GM23338 (cell line): ENCODE results near the gene MKNK2. TPM values are rescaled to one million over a fixed set of nuclear protein-coding genes. Genes with fewer than 3 reads are reported as not detected.

Experiments
- ATAC-seq: fragments of 200-7000 bp; cut with Tn5 transposase; 3 replicates; pipeline ENCODE4 v1.9.1; 2020
- DNase-seq: peaks from one replicate; pipeline ENCODE4 v3.0.0-alpha.2; 2015; ENCODE audit warnings: low spot score
- H2AFZ ChIP-seq: fragments of 200-600 bp; sonication (generic); 2 replicates; pipeline ENCODE4 v1.8.0; 2016; ENCODE audit warnings: antibody characterized with exemption, mild to moderate bottlenecking, moderate library complexity
- H3F3A ChIP-seq: fragments of 200-600 bp; sonication (generic); replicated peaks from 2 replicates; pipeline ENCODE4 v1.8.0; 2017; ENCODE audit warnings: antibody characterized with exemption, mixed run types, low read depth
- H3K27ac ChIP-seq: fragments of 200-600 bp; sonication (generic); 2 replicates; pipeline ENCODE4 v1.6.1; 2016; ENCODE audit warnings: low read depth
- H3K27me3 ChIP-seq: fragments of 200-600 bp; sonication (generic); 2 replicates; pipeline ENCODE4 v1.8.0; 2016; ENCODE audit warnings: mild to moderate bottlenecking, mixed run types, moderate library complexity; ENCODE audit not compliant: insufficient read depth
- H3K36me3 ChIP-seq: fragments of 200-600 bp; sonication (generic); 2 replicates; pipeline ENCODE4 v1.8.0; 2016; ENCODE audit warnings: mild to moderate bottlenecking; ENCODE audit not compliant: insufficient read depth
- H3K4me1 ChIP-seq: fragments of 200-600 bp; sonication (generic); 2 replicates; pipeline ENCODE4 v1.8.0; 2016; ENCODE audit warnings: mild to moderate bottlenecking, moderate library complexity; ENCODE audit not compliant: insufficient read depth
- H3K4me2 ChIP-seq: fragments of 200-600 bp; sonication (generic); 2 replicates; pipeline ENCODE4 v1.7.1; 2017; ENCODE audit warnings: mixed run types
- H3K4me3 ChIP-seq: fragments of 200-600 bp; sonication (generic); 2 replicates; pipeline ENCODE4 v1.6.1; 2016; ENCODE audit warnings: mixed run types
- H3K79me2 ChIP-seq: fragments of 200-600 bp; sonication (generic); replicated peaks from 2 replicates; pipeline ENCODE4 v1.8.0; 2017; ENCODE audit warnings: mild to moderate bottlenecking; ENCODE audit not compliant: insufficient read depth
- H3K9me2 ChIP-seq: fragments of 200-600 bp; sonication (generic); 2 replicates; pipeline ENCODE4 v1.8.0; 2017; ENCODE audit not compliant: insufficient read depth
- H4K20me1 ChIP-seq: fragments of 200-600 bp; sonication (generic); replicated peaks from 2 replicates; pipeline ENCODE4 v1.8.0; 2017; ENCODE audit warnings: mild to moderate bottlenecking; ENCODE audit not compliant: insufficient read depth
- H3K27ac Mint-ChIP-seq: 2 replicates; pipeline ENCODE4 v1.8.0; 2020; ENCODE audit warnings: inconsistent platforms, mild to moderate bottlenecking, moderate library complexity, mixed read lengths
- H3K27me3 Mint-ChIP-seq: 3 replicates; pipeline ENCODE4 v1.8.0; 2022; ENCODE audit warnings: low read depth, mild to moderate bottlenecking, moderate library complexity, mixed read lengths, inconsistent platforms; ENCODE audit not compliant: insufficient read depth, poor library complexity
- H3K36me3 Mint-ChIP-seq: 3 replicates; pipeline ENCODE4 v1.8.0; 2021; ENCODE audit warnings: low read depth, mild to moderate bottlenecking, inconsistent platforms, moderate library complexity, mixed read lengths
- H3K4me1 Mint-ChIP-seq: 3 replicates; pipeline ENCODE4 v1.8.0; 2020; ENCODE audit warnings: mild to moderate bottlenecking, inconsistent platforms, mixed read lengths
- H3K4me3 Mint-ChIP-seq: 3 replicates; pipeline ENCODE4 v1.8.0; 2021; ENCODE audit warnings: moderate library complexity, mild to moderate bottlenecking, inconsistent platforms, mixed read lengths
- H3K9me3 Mint-ChIP-seq: 3 replicates; pipeline ENCODE4 v1.8.0; 2020; ENCODE audit warnings: moderate library complexity, mild to moderate bottlenecking, inconsistent platforms, mixed read lengths
- CREB1 ChIP-seq: fragments of 250-450 bp; sonication (Bioruptor Pico); IDR thresholded peaks from 2 replicates; pipeline ENCODE4 v1.5.0; 2020; ENCODE audit warnings: low read depth, mild to moderate bottlenecking, moderate library complexity
- CTCF ChIP-seq, 2 experiments: fragments of 200-600 bp in 1 of 2; sonication (generic) in 1 of 2; conservative IDR thresholded peaks; 2 replicates each; pipeline versions ENCODE4 v1.5.1 to v1.6.1; 2016 to 2017; ENCODE audit warnings: antibody characterized with exemption in 2 of 2, low read depth in 2 of 2, mild to moderate bottlenecking in 2 of 2, moderate library complexity in 1 of 2
- ETS1 ChIP-seq: IDR thresholded peaks from 2 replicates; pipeline ENCODE4 v1.6.1; 2016; ENCODE audit warnings: antibody characterized with exemption
- EZH2 ChIP-seq: fragments of 200-600 bp; sonication (generic); IDR thresholded peaks from one replicate; pipeline ENCODE4 v1.8.0; 2017; ENCODE audit warnings: antibody characterized with exemption, mild to moderate bottlenecking, low read depth; ENCODE audit not compliant: unreplicated experiment
- EZH2phosphoT487 ChIP-seq: fragments of 200-600 bp; sonication (generic); IDR thresholded peaks from one replicate; pipeline ENCODE4 v1.8.1; 2018; ENCODE audit warnings: antibody characterized with exemption; ENCODE audit not compliant: unreplicated experiment
- JUNB ChIP-seq: IDR thresholded peaks from one replicate; pipeline ENCODE4 v1.6.1; 2016; ENCODE audit warnings: antibody characterized with exemption; ENCODE audit not compliant: unreplicated experiment
- NANOG ChIP-seq: IDR thresholded peaks from 2 replicates; pipeline ENCODE4 v1.6.1; 2016; ENCODE audit warnings: antibody characterized with exemption, borderline replicate concordance
- POLR2AphosphoS5 ChIP-seq: IDR thresholded peaks from 2 replicates; pipeline ENCODE4 v1.6.1; 2016; ENCODE audit warnings: antibody characterized with exemption, low read depth
- REST ChIP-seq: IDR thresholded peaks from one replicate; pipeline ENCODE4 v1.6.1; 2018; ENCODE audit warnings: antibody characterized with exemption; ENCODE audit not compliant: unreplicated experiment
- STAT1 ChIP-seq: IDR thresholded peaks from one replicate; pipeline ENCODE4 v1.6.1; 2016; ENCODE audit warnings: antibody characterized with exemption; ENCODE audit not compliant: unreplicated experiment
- ZNF114 ChIP-seq: fragments of 250-450 bp; sonication (Bioruptor Pico); IDR thresholded peaks from 2 replicates; pipeline ENCODE4 v1.5.0; 2020; ENCODE audit warnings: mild to moderate bottlenecking, moderate library complexity
- ZNF331 ChIP-seq: fragments of 250-450 bp; sonication (Bioruptor Pico); IDR thresholded peaks from 2 replicates; pipeline ENCODE4 v1.5.0; 2020; ENCODE audit warnings: low read depth, mild to moderate bottlenecking, moderate library complexity
- ZNF462 ChIP-seq: fragments of 250-450 bp; sonication (Bioruptor Pico); IDR thresholded peaks from 2 replicates; pipeline ENCODE4 v1.5.0; 2020; ENCODE audit warnings: mild to moderate bottlenecking, moderate library complexity
- polyA plus RNA-seq: library from polyadenylated mRNA; unstranded; fragments of >200 nt; fragmentation: Nextera tagmentation; extraction: Ambion mirVana; gene quantifications from 2 replicates; pipeline ENCODE4 v1.2.1, GENCODE V29; 2016
- total RNA-seq: library from RNA; depleted of rRNA; stranded (reverse); fragments of >200 nt; shearing (Covaris generic); gene quantifications from 2 replicates; pipeline ENCODE4 v1.2.3, GENCODE V29; 2014

Gene MKNK2
- total and polyA plus RNA-seq, 2 experiments from 2014 or later = 71.0 to 159 TPM

DNA sequence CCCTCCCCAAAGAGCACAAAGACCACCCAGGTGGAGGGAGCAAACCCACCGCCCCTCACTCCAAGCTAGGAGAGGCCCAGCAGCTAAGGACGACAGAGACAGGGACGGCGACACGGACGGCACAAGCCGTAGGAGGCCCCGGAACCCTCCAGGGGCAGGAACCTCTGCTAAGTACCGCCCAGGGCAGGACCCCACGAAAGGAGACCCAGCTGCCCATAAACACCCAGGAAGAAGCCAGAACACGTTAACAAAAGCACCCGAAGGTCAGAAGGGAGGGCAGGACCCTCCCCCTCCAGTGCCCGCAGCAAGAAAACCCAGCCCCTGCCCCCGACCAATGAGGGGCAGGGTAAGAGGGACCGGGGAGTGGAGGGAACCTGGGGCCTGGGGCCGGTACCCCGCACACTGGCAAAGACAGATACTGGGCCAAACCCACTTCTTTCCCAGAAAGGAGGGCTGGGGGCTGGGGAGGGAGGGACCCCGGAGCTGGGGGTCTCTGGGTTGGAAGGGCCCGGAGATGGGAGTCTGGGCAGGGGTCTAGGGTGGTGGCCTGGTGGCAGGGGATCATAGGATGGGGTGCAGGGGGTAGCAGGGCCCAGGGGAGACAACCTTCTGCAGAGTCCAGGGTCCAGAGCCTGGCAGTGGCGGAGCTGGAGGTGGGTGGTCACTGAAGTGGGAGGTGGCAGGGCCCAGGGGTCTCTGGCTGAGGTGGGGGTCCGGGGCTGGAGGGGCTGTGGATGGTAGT is 37.9 kb downstream of the MKNK2 start:
- H3K79me2 ChIP-seq = 0 out of 2 replicates have a peak, but pooled peaks cover 3% of the 10 kb centered on the region
- no peak overlapping the region for H3K4me3 ChIP-seq
- H3K27ac Mint-ChIP-seq = no peak overlapping the region
- peaks cover 16% of the 10 kb centered on the region for H3K36me3 Mint-ChIP-seq
- H4K20me1 ChIP-seq = no peaks in the 10 kb centered on the region; the same call in 1 of the 2 replicates
- no peak overlapping the region for H3K27ac ChIP-seq
- no peak for TF ChIP-seq ZNF331 (CRISPR knock-in tag)
- TF ChIP-seq STAT1 = no peak
- no peak for TF ChIP-seq ZNF462 (CRISPR knock-in tag)
- no peak for TF ChIP-seq EZH2phosphoT487
- no peak for TF ChIP-seq REST
- TF ChIP-seq ETS1 = no peak
- TF ChIP-seq NANOG = no peak
- no peak for TF ChIP-seq CTCF (conservative IDR thresholded peaks at IDR 0.05; ENCODE audit: low read depth in 2 of 2)
- no peak for TF ChIP-seq CREB1 (CRISPR knock-in tag)
- no peak for TF ChIP-seq ZNF114 (CRISPR knock-in tag)
- no peak for TF ChIP-seq JUNB
- no peak for TF ChIP-seq POLR2AphosphoS5
- no peak for TF ChIP-seq EZH2
- no peaks in the 10 kb centered on the region for H3K9me2 ChIP-seq
- H3F3A ChIP-seq = peaks cover 7% of the 10 kb centered on the region; the same call in 1 of the 2 replicates
- peak; percentile 16 for ATAC-seq
- no peaks in the 10 kb centered on the region for H3K27me3 ChIP-seq
- no peak overlapping the region for H3K4me2 ChIP-seq
- H3K4me1 ChIP-seq = peaks cover 3% of the 10 kb centered on the region; the same call in 1 of the 2 replicates
- no peak for DNase-seq
- no peak overlapping the region for H2AFZ ChIP-seq
- H3K9me3 Mint-ChIP-seq = no peaks in the 10 kb centered on the region
- peaks cover 5% of the 10 kb centered on the region for H3K4me1 Mint-ChIP-seq
- no peaks in the 10 kb centered on the region for H3K36me3 ChIP-seq
- H3K27me3 Mint-ChIP-seq = peaks cover 17% of the 10 kb centered on the region
- peak overlapping the region; percentile 53; the same call in 2 of the 3 replicates for H3K4me3 Mint-ChIP-seq
